HG02798 (cell line): ENCODE results near the gene GTF2F2.

Experiments used
- ATAC-seq: cut with Tn5 transposase; IDR thresholded peaks from one replicate; pipeline ENCODE4 v1.9.1; 2021; ENCODE audit warnings: mild to moderate bottlenecking; ENCODE audit not compliant: unreplicated experiment, poor library complexity

Gene GTF2F2

DNA sequence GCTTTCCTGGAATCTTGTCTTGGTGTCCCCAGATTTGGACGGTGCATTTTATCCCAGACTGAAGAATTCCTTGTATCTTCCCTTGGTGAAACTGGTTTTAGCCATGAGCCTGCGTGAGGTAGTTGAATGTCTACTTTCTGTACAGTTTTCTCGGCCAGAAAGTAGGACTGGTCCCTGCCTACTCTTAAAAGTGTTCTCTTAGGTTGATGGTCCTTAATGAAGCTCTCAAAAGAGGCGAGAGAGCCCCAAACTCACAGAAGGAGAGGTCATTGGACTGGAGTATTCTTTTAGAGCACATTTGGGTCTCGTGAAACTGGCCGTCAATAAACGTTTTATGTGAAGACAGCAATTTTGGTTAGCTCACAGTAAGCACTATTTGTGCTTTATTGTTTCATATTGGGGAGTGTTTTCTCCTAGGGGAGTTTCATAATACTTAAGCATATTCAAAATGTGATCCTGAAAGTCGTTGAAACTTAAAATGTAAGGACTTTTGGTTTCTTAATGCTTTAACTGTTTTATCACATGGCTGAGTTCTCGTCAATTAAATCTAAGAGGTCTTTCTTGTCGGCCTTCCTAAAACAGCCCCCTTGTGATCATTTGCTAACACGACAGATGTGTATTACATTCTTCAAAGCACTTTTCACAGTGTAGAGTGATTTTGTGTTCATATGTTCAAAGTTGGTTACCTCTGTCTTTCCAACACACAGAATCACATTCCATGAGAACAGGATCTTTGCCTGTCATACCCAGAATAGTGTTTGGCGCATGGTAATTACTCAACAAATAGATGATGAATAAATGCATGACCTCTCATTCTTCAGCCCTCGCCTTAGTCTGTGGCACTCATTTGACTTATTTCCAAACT, 889 bp downstream of the GTF2F2 start:
- no peak for ATAC-seq

DNA sequence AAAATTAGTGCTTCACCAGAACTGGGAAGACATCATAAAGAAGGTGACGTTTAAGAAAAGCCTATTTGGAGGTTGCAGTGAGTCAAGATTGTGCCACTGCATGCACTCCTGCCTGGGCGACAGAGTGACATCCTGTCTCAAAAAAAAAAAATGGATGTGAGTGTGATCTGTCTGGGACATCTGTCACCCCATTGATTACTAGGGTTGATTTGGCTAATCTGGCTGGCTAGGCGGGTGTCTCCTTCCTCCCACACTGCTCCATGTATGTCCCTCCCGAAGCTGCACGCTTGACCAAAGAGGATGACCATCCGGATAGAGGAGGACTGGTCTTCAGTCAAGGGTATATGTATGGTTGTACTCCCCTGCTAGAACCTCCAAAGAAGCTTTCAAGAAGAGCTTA, 2.6 kb downstream of the GTF2F2 start:
- ATAC-seq = no peak

DNA sequence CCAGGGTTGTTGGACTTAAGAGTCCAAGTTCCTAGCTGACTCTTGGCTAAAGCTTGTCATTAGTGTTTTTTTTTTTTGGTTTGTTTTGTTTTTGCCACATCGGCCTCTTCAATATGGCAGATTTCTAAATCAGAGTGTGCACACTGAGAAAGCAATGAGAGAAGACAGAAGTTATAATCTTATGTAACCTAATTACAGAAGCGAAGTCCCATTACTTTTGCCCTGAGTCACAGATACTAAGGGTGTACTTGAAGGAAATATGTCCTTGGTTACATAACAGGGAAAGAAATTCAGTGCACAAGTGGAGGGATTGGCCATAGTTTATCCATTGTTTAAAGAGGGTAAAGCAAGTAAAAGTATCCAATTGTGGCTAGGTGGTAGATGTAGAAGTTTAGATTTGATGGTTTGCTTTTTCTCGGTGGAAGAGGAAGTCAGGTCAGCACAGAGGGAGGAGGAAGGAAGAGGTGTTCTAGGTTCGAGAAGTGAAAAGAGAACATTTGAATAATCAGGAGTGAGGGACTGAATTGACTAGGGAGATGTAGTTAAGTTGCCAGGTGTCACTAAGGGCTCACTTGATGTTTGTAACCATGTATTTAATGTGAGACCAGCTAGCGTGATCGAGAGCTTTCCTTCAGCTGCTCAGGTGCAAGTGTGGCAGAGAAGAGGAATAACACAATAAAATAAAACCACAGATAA, 12.2 kb downstream of the GTF2F2 start:
- ATAC-seq = peak; percentile 82

DNA sequence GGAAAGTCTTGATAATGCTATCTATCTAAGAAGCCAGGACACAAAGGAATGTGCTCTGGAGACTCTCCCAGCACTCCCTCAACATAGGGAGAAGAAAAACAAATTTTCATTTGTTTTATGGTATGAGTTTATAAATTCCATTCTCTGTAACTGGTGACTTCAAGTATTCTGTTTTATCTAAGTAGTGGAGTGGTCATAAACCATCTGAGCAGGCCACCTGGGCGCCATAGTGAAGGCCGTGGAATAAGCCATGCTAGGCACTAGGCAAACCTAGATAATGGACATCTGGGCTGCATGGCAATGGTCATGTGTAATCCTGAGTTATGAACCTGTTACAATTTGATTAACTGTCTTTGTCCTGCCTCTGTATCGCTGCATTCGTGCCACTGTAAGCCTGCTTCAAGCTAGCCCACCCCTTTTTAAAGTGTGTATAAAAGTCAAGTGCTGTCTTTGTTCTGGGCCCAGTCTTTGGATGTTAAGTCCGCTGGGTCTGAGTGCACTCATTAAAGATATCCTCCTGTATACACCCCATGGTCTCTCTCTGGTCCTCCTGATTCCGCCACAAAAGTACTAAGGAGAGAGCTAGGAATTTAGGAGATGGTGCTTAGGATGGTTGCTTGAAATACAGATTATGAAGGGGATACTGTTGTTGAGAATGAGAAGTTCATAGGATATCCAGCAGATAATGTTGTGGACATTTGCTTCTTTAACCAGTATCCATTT, 13.2 kb downstream of the GTF2F2 start:
- ATAC-seq = no peak

DNA sequence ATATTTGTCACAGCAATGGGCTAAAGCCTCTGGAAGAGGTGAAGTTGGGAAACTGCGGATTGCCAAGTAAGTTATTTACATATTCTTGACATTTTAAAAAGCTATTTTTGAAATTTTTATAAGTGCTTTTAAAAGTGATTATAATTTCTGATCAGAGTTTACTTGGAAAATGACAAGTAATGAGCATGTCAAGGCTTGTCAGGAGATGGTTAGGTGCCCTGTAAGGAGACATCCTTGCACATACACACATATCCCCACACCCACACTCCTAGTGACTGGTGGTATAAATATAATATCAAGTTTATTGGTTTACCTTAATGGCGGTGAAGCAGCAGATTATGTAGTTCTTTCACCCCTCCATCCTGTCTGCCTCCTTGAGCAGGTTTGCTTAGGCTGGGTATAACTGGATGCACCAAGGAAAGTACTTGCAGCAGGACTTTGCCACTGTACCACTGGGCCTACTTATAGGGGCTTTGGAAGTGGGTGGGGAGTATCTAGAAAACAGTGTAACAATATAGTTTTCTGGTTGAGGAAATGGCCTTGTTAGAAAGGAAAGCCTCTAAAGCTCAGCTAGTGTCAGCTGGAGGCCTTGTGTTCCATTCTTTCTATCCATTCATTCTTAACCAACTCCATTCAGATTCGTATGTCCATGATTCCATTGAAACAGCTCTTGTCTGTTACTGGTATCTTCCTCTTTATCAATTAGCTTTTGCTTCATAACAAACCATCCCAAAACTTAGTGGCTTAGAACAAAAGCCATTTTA, 16.6 kb downstream of the GTF2F2 start:
- no peak for ATAC-seq

DNA sequence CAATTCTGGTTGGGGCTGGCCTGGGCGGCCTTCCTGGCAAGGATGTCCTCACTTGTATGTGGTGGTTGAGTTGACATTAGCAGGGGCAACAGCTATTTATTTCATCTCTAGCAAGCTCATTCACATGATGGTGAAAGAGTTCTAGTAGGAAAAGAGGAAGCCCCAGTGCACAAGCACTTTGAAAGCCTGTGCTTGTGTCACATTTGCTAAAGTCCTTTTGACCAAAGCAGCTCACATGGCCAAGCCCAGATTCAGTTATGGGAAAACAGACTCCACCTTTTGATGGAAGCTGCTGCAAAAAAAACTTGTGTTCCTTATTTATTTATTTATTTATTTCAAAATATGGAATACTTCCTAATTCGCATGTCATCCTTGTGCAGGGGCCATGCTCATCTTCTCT, 17.2 kb downstream of the GTF2F2 start:
- no peak for ATAC-seq

DNA sequence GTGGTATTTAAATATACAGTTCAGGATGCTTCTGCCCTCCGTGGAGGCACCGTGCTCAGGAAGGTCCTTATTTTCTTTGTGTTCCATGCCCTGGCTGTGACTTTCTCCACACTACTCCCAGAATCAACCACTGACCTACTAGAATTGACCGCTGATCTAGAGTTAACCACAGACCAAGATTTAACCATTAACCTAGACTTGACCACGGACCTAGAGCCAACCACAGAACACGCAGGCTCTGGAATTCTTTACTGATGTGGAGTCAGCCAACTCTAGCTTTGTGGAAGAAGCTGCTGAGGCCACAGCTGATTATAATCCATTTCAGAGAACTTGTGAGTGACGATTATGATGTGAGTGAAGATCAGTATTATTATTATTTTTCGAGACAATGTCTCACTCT, 18.0 kb downstream of the GTF2F2 start:
- ATAC-seq = no peak

DNA sequence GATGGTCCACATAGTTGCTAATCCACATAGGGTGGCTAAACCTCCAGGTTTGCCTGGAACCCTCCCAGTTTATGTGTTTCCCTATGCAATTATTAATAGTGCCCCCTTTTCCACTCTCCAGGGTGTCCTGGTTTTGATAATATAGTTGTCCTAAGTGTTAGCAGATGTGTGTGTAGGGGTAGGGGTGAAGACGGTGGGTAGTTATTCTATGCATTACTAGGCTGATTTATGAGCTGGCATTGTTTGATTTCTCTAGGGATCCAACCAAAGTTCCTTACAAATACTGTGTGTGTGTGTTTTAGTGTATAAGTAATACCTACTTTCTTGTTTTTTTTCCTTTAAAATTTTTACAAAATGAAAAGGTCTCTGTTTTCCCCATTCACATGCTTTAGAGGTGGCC, 21.1 kb downstream of the GTF2F2 start:
- ATAC-seq = no peak

DNA sequence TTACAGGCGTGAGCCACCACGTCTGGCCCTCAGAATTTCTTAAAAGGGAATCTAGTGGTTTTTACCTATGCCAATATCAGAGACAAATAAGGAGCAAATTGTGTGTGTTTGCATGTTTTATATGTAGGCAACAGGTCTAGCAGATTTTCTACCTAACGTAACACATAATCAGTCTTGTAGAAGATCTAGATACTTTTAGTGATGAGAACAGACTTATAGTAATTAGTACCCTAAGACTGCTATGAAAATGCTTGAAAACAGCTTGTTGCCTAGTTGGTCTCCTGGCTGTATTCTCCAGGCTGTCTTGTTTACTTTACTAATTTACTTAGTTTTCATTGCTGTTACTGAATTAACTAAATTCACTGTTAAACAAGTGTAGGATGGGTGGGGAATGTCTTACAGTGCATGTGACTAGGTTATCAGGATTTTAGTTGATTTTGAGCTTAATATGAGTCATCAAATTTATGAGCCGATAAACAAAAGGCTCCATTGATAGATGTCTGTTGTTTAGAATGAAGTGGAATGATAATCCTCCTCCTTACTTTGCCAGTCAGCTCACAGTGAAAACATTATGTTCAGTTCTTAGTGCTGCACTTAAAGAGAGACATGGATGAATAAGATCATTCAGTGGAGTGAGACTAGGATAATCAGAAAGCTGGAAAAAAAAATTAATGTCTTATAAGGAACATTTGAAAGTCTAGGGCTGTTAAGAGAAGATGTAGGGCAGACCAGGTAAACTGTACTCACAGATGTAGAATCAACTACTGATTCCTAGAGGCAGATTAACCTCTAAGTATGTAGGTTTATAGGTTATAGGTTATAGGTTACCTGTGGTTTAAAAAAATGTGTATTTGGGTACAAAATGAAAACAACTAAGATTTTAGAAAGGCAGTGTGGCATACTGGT, 22.4 kb downstream of the GTF2F2 start:
- ATAC-seq = no peak

DNA sequence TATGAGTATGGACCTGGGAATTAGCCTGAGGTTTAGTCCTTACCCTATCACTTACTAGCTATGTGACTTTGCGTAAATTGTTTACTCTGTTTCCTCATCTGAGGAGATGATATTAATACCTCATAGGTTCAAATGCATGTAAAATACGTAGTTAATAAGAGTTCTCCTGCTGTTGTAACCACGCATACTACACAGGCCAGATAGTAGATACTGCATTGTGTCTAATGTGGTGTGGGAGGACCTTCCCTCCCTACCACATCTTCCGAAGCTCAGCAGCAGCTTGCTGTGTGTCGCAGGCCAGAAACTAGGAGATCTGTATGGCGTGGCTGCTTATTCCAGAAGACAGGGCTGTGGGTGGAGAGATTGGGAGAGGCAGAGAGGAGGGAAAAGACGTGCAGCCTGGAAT, 23.0 kb downstream of the GTF2F2 start:
- ATAC-seq = no peak

DNA sequence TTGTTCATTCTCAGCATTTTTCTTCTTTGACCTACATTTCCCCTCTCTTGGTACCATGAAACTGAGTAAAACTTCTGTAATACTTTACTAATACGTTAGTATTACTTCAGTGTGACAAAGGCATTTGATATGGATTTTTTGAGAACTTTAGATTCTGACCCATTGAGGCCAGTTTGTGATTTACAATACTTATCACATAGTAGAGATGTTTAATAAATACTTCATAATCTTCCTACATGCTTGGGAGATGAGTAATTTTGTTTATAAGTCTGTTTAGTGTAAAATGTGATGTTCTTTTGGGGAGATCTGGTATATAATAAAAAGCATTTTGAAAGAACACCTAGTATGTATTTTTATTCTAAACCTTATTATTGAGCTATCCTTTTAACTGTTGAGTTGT, 29.7 kb downstream of the GTF2F2 start:
- ATAC-seq = no peak

DNA sequence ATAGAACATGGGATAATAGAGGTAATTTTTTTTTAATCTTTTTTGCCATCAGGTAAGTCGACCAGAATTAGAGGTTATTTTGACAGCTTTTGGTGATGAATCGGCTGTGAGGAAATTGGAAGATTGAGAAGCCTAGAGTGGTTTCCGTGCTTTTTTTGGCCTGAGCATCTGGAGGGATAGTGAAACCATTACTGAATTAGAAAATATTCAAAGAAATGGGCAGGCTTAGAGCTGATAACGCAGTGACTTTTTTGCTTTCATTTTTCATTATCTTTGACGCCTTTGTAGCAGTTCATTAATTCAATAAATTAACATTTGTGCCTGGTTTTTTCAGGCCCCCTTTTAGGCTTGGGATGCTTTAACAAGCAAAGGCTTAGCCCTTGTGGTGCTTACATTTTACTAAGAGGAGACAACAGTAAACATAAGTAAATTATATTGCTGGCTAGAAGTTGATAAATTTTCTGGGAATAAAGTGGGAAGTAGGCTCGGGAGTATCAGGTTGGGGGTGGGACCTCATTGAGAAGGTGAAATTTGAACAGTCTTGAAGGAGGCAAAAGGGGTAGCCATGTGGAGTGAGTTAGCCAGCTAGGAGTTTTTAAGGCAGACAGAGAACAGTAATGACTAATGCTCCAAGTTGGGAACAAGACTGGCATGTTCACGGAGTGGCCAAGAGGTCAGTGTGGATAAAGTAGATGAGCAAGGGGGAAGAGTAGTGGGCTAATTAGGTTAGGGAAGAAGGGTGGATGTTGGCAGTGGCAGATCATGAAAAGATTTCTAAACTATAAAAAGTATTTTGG, 36.5 kb downstream of the GTF2F2 start:
- ATAC-seq = no peak

DNA sequence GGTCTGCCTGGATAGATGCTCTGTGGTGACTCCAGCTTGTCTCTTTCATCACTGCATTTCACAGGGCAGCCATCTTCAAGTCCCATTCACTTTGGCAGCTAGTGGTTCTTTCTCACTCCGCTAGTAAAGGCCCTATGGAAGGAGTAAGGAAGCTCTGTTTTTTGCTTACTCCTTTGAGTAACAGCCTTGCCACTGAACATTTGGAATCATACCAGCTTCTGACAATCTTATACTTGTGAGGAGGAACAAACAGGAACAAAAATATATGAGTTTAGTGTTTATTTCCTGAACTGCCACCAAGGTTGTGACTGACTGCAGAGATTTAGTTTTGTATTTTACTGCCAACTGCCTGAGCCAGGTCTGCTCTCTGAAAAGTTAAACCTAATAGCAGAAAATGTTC, 41.9 kb downstream of the GTF2F2 start:
- ATAC-seq = no peak

DNA sequence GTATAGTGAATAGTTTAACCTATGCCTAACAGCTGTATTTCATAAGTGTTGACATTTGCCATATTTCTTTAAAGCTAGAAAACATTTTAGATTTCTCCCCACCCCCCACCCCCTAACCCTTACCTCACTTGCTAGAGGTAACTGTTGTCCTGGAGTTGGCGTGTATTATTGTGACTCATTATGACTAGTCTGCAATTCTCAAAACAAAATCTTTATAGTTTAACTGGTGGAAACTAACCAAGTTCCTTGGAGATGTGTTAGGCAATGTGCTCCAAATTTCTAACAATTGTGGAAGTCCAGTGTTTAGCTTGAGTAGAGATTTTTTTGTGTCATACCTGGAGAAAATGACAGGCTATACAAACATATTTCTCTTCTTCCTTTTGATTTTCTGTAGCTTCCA, 42.5 kb downstream of the GTF2F2 start:
- no peak for ATAC-seq

DNA sequence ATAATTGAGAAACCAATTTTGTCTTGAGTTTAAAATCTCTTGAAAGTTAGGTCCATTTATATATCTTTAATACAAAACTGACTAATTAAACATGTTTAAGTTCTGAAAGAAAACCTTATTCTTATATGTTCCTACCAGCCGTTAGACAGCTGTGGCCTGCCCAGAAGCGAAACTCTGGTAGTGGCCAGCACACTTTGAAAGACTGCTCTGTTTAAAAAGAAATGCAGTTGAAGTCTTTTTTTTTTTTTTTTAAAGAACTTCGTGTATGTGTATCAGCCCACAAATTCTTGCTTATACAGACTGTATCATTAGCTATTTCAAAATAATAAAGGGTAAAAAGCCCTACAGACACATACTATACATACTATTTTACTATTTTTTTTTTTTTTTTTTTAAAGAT, 46.5 kb downstream of the GTF2F2 start:
- no peak for ATAC-seq

DNA sequence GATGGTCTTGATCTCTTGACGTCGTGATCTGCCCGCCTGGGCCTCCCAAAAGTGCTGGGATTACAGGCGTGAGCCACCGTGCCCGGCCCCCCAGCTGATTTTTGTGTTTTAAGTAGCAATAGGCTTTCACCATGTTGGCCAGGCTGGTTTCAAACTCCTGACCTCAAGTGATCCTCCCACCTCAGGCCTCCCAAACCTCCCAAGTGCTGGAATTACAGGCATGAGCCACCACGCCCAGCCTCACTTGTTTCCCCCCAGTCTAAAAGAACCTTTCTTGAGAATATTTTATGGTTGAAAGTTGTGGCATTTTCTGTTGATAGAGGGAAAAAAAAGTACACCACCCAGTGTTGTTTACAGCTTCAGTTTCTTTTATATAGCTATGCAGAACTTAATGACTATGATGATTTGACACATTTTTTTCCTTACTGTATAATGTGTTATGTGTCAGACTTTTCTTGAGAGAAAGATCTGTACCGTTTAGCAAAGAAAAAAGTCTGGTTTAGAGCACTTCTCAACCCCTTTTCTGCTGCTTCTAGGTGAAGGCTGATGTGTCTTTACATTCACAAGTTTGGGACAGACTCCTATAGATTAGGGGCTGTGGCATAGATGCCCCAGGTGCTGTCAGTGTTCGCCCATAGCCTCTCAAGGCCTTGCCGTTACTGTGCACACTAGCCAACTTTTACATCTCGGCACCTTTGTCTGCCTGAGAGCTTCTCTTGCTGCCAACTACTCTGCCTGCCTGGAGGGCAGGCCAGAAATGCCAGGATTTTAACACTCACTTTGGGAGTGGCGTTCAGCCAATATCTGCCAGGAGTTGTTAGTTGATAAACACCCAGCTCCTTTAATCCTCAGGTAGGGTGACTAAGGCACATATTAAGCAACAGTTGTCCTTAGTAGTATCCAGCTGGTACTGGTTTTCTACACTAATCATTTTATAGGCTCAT, 47.6 kb downstream of the GTF2F2 start:
- ATAC-seq = no peak

DNA sequence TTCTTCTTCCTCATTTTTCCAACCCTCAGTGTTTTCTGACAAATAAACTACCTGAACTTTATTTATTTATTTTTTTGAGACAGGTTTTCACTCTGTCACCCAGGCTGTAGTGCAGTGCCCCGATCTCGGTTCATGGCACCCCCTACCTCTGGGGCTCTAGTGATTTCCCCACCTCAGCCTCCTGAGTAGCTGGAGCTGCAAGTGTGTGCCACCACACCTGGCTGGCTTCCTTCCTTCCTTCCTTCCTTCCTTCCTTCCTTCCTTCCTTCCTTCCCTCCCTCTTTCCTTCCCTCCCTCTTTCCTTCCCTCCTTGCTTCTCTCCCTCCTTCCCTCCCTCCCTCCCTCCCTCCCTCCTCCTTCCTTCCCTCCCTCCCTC, 48.2 kb downstream of the GTF2F2 start:
- ATAC-seq = no peak

DNA sequence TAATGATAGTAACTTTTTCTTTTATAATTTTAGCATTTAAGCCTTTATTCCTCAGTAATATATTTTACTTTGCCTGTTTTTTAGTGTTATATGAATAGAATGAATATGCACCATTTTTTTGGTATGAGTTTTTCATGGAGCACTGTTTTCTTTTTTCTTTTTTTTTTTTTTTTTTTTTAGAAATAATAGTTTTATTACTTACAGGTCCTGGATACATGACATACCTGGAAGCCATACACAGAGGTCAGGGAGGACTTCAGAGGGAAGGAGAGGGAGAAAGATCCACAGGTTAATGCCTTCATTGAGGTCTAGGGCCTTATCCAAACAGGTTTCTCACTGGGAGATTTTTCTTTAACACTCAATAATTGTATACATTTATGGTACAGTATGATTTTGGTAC, 54.2 kb downstream of the GTF2F2 start:
- no peak for ATAC-seq
